Measurements from ENCODE around the gene PCCA.

PCCA gene

GRCh38 chr13:100460266-100460665 is 371.4 kb downstream of the PCCA start:
- Histone ChIP-seq H3K79me2 (ENCODE audit: insufficient read depth, low read length) (no peaks in the 10 kb centered on the region), H3K27me3 (ENCODE audit: insufficient read depth, low read length, poor library complexity) (no peaks in the 10 kb centered on the region), H3K4me1 (ENCODE audit: insufficient read depth, low read length) (no peaks in the 10 kb centered on the region), H2AFZ (ENCODE audit: low read depth, low read length) (no peak overlapping the region), H3K9me3 (ENCODE audit: insufficient read depth, low read length, severe bottlenecking) (no peaks in the 10 kb centered on the region), H4K20me1 (ENCODE audit: insufficient read depth, low read length) (no peaks in the 10 kb centered on the region), H3K27ac (ENCODE audit: low read length) (no peak overlapping the region), H3K36me3 (ENCODE audit: insufficient read depth, low read length) (no peaks in the 10 kb centered on the region), H3K4me2 (ENCODE audit: insufficient read depth, low read length) (no peak overlapping the region), H3K4me3 (ENCODE audit: low read depth in 1 of 2, low read length in 2 of 2) (no peak overlapping the region), H3K9ac (ENCODE audit: low read depth, low read length) (no peak overlapping the region)
- DNase-seq (no peak), ATAC-seq (ENCODE audit: insufficient read depth, low read depth) (no peak)
- TF ChIP-seq CTCF (IDR thresholded peaks at IDR 0.05; ENCODE audit: borderline replicate concordance, extremely low read depth, low read length, poor library complexity, severe bottlenecking), result no peak
- TF ChIP-seq EZH2 (IDR thresholded peaks at IDR 0.05; ENCODE audit: borderline replicate concordance, low read depth, low read length, severe bottlenecking), result no peak

- H3K27me3 ChIP-seq (ENCODE audit: insufficient read depth, low read length, poor library complexity), result no peaks in the 10 kb centered on the region
- H3K9ac ChIP-seq (ENCODE audit: low read depth, low read length), result no peak overlapping the region
- H3K9me3 ChIP-seq (ENCODE audit: insufficient read depth, low read length, severe bottlenecking), result no peaks in the 10 kb centered on the region
- TF ChIP-seq EZH2 (IDR thresholded peaks at IDR 0.05; ENCODE audit: borderline replicate concordance, low read depth, low read length, severe bottlenecking) (no peak), CTCF (IDR thresholded peaks at IDR 0.05; ENCODE audit: borderline replicate concordance, extremely low read depth, low read length, poor library complexity, severe bottlenecking) (no peak)
- no peaks in the 10 kb centered on the region for H3K36me3 ChIP-seq (ENCODE audit: insufficient read depth, low read length)
- no peak for ATAC-seq (ENCODE audit: insufficient read depth, low read depth)
- H3K4me2 ChIP-seq (ENCODE audit: insufficient read depth, low read length), result no peak overlapping the region
- no peaks in the 10 kb centered on the region for H3K79me2 ChIP-seq (ENCODE audit: insufficient read depth, low read length)
- H4K20me1 ChIP-seq (ENCODE audit: insufficient read depth, low read length), result no peaks in the 10 kb centered on the region
- no peak overlapping the region for H3K27ac ChIP-seq (ENCODE audit: low read length)
- no peak overlapping the region for H2AFZ ChIP-seq (ENCODE audit: low read depth, low read length)
- H3K4me1 ChIP-seq (ENCODE audit: insufficient read depth, low read length), result no peaks in the 10 kb centered on the region
- no peak overlapping the region for H3K4me3 ChIP-seq (ENCODE audit: low read depth in 1 of 2, low read length in 2 of 2)
- DNase-seq, result no peak
Measured at GRCh38 chr13:100460791-100461190, 371.9 kb downstream of the PCCA start.

- no peak for DNase-seq
- no peak overlapping the region for H3K4me2 ChIP-seq (ENCODE audit: insufficient read depth, low read length)
- no peak for ATAC-seq (ENCODE audit: insufficient read depth, low read depth)
- no peak overlapping the region for H3K4me3 ChIP-seq (ENCODE audit: low read depth in 1 of 2, low read length in 2 of 2)
- no peak overlapping the region for H3K9ac ChIP-seq (ENCODE audit: low read depth, low read length)
- no peaks in the 10 kb centered on the region for H3K9me3 ChIP-seq (ENCODE audit: insufficient read depth, low read length, severe bottlenecking)
- no peak overlapping the region for H2AFZ ChIP-seq (ENCODE audit: low read depth, low read length)
- no peak overlapping the region for H3K27ac ChIP-seq (ENCODE audit: low read length)
- no peaks in the 10 kb centered on the region for H4K20me1 ChIP-seq (ENCODE audit: insufficient read depth, low read length)
- TF ChIP-seq CTCF (IDR thresholded peaks at IDR 0.05; ENCODE audit: borderline replicate concordance, extremely low read depth, low read length, poor library complexity, severe bottlenecking), result no peak
- no peak for TF ChIP-seq EZH2 (IDR thresholded peaks at IDR 0.05; ENCODE audit: borderline replicate concordance, low read depth, low read length, severe bottlenecking)
- no peaks in the 10 kb centered on the region for H3K27me3 ChIP-seq (ENCODE audit: insufficient read depth, low read length, poor library complexity)
- H3K79me2 ChIP-seq (ENCODE audit: insufficient read depth, low read length), result no peaks in the 10 kb centered on the region
- no peaks in the 10 kb centered on the region for H3K36me3 ChIP-seq (ENCODE audit: insufficient read depth, low read length)
- H3K4me1 ChIP-seq (ENCODE audit: insufficient read depth, low read length), result no peaks in the 10 kb centered on the region
Measured at GRCh38 chr13:100461309-100462030, 372.6 kb downstream of the PCCA start.

Measured in DND-41 (cell line).